ENCODE results near the gene POLR2E.

DNA sequence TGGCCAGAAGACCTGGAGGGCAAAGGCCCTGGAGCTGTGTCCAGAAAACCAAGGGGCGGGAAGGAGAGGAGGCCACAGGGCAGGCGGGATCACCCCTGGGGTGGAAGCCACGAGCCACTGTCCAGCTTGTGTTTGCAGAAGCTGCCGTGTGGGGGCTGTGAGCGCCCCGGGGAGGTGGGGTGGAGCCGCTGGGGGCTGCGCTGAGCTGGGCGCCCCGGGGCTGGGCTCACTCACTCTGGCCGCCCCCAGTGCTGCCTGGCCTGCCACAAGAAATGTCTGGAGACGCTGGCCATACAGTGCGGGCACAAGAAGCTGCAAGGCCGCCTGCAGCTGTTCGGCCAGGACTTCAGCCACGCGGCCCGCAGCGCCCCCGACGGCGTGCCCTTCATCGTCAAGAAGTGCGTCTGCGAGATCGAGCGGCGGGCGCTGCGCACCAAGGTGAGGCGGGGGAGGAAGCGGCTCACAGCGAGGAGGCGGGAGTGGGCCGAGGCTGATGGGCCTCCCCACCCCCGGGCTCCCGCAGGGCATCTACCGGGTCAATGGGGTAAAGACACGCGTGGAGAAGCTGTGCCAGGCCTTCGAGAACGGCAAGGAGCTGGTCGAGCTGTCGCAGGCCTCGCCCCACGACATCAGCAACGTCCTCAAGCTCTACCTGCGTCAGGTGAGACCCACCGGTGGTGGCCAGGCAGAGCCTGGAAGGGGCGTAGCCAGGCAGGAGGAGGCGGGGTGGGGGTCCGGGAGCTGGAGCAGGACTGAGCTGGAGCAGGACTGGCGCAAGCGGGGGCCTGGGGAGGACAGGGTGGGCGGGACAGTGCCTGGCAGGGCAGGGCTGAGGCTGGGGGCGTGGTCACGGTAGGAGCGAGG, 13.6 kb downstream of the POLR2E start:
- TF ChIP-seq, protein P1, sequence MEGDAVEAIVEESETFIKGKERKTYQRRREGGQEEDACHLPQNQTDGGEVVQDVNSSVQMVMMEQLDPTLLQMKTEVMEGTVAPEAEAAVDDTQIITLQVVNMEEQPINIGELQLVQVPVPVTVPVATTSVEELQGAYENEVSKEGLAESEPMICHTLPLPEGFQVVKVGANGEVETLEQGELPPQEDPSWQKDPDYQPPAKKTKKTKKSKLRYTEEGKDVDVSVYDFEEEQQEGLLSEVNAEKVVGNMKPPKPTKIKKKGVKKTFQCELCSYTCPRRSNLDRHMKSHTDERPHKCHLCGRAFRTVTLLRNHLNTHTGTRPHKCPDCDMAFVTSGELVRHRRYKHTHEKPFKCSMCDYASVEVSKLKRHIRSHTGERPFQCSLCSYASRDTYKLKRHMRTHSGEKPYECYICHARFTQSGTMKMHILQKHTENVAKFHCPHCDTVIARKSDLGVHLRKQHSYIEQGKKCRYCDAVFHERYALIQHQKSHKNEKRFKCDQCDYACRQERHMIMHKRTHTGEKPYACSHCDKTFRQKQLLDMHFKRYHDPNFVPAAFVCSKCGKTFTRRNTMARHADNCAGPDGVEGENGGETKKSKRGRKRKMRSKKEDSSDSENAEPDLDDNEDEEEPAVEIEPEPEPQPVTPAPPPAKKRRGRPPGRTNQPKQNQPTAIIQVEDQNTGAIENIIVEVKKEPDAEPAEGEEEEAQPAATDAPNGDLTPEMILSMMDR (IDR thresholded peaks at IDR 0.05): no peak
- no peak for TF ChIP-seq POLR2AphosphoS5 (IDR thresholded peaks at IDR 0.05)
